CD4-positive, alpha-beta T cell (primary cell): ENCODE results near the gene FMNL1. TPM values are rescaled to one million over a fixed set of nuclear protein-coding genes. Genes with fewer than 3 reads are reported as not detected.

Source experiments
- ATAC-seq: fragments of 200-7000 bp; cut with Tn5 transposase; one replicate; pipeline ENCODE4 v1.10.0; 2022; ENCODE audit warnings: mild to moderate bottlenecking; ENCODE audit not compliant: poor library complexity
- CTCF ChIA-PET: fragments of 350-600 bp; sonication (Branson Sonifier 250); formaldehyde crosslinking; loops from one replicate; lab custom pipeline; 2021; ENCODE audit warnings: antibody characterized with exemption, inconsistent platforms; lab: Charles Lee
- POLR2A ChIA-PET: fragments of 350-600 bp; sonication (Branson Sonifier 250); formaldehyde crosslinking; loops from one replicate; lab custom pipeline; 2021; ENCODE audit warnings: antibody characterized with exemption, inconsistent platforms; lab: Charles Lee
- DNase-seq, 14 experiments: peaks; one replicate each; pipeline ENCODE4 v3.0.0-alpha.2; 2013 to 2020; ENCODE audit warnings: mixed read lengths in 2 of 14
- H3K27ac ChIP-seq, 2 donors: one replicate each; pipeline versions ENCODE4 v1.5.1 to v1.7.0; 2013; ENCODE audit warnings: low read length in 2 of 2, low read depth in 1 of 2, mild to moderate bottlenecking in 1 of 2
- H3K27me3 ChIP-seq, 2 experiments: 1 replicate in 1 of 2; 2 replicates in 1 of 2; pipeline versions ENCODE4 v1.6.1 to v1.7.0; 2013; ENCODE audit warnings: low read length in 2 of 2, control low read depth in 1 of 2, mild to moderate bottlenecking in 1 of 2, moderate library complexity in 1 of 2; ENCODE audit not compliant: insufficient read depth in 2 of 2, control insufficient read depth in 1 of 2
- H3K36me3 ChIP-seq: one replicate; pipeline ENCODE4 v1.6.1; 2013; ENCODE audit warnings: low read length, control low read depth; ENCODE audit not compliant: insufficient read depth
- H3K4me1 ChIP-seq: one replicate; pipeline ENCODE4 v1.6.1; 2013; ENCODE audit warnings: low read length, control low read depth; ENCODE audit not compliant: insufficient read depth
- H3K4me3 ChIP-seq: one replicate; pipeline ENCODE4 v1.5.1; 2013; ENCODE audit warnings: mild to moderate bottlenecking, low read length, moderate library complexity
- H3K9me3 ChIP-seq, 2 experiments: 1 replicate in 1 of 2; 2 replicates in 1 of 2; pipeline versions ENCODE4 v1.6.1 to v1.7.0; 2013; ENCODE audit warnings: low read length in 2 of 2, mild to moderate bottlenecking in 2 of 2, control low read depth in 1 of 2, moderate library complexity in 1 of 2; ENCODE audit not compliant: control insufficient read depth in 1 of 2, insufficient read depth in 1 of 2
- H3K27ac Mint-ChIP-seq: one replicate; pipeline ENCODE4 v1.8.0; 2020; ENCODE audit warnings: mixed read lengths
- H3K27me3 Mint-ChIP-seq: one replicate; pipeline ENCODE4 v1.8.0; 2021; ENCODE audit warnings: mixed read lengths
- H3K36me3 Mint-ChIP-seq: one replicate; pipeline ENCODE4 v1.8.0; 2021; ENCODE audit warnings: low read depth, mixed read lengths
- H3K4me1 Mint-ChIP-seq: one replicate; pipeline ENCODE4 v1.8.0; 2021; ENCODE audit warnings: low read depth, mixed read lengths
- H3K4me3 Mint-ChIP-seq: one replicate; pipeline ENCODE4 v1.8.0; 2020; ENCODE audit warnings: mild to moderate bottlenecking, mixed read lengths
- H3K9me3 Mint-ChIP-seq: one replicate; pipeline ENCODE4 v1.8.0; 2020; ENCODE audit warnings: mixed read lengths
- intact Hi-C, 2 experiments: fragments of 100-400 bp; cut with DNase I in 1 of 2; cut with micrococcal nuclease in 1 of 2; formaldehyde crosslinking; loops; one replicate each; pipeline versions ENCODE4 v1.15.1 to v1.9.0; 2023 to 2025; cut with DNase I, micrococcal nuclease
- total RNA-seq, 174 experiments: library from RNA in 2 of 174; stranded (reverse) in 2 of 174; gene quantifications; one replicate each; pipeline ENCODE4 v1.2.3 and lab custom pipeline; 2021 to 2026
- TF ChIP-seq, protein P1 (sequence below): fragments of 200-600 bp; IDR thresholded peaks from one replicate; pipeline ENCODE4 v1.8.0; 2022; ENCODE audit warnings: antibody characterized with exemption, mild to moderate bottlenecking

Gene FMNL1
- total RNA-seq, 2 experiments from 2014 or later: 378 to 387 TPM

DNA sequence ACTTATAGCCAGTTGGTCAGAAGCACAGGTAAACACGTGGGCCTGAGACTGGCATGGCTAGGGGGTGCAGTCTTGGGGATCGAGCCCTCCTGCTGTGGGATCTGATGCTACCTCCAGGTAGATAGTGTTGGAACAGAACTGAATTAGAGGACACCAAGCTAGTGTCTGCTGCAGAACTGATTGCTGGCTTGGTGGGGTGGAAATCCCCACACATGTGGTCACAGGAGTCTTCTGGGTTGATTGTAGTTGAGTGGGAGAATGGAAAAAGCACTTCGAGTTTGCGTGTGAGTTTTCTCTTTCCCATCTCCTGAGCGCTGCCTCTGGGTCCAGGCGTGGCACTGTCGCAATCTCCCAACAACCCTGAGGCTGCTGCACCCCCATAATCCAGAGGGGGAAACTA, 48.2 kb downstream of the FMNL1 start:
- Mint-ChIP-seq H3K27me3 (no peaks in the 10 kb centered on the region), H3K4me1 (no peaks in the 10 kb centered on the region), H3K27ac (peak overlapping the region; percentile 20), H3K9me3 (no peaks in the 10 kb centered on the region), H3K36me3 (peaks cover 81% of the 10 kb centered on the region), H3K4me3 (no peak overlapping the region)
- Histone ChIP-seq H3K36me3 (peaks cover 93% of the 10 kb centered on the region), H3K27me3 (no peaks in the 10 kb centered on the region), H3K4me3 (no peak overlapping the region), H3K4me1 (peaks cover 6% of the 10 kb centered on the region), H3K9me3 (no peaks in the 10 kb centered on the region), H3K27ac (no peak overlapping the region)
- DNase-seq: no peak
- ChIA-PET CTCF (interaction anchor here (1.0 to 3.2 kb wide), 3 partner anchors 22 to 53 kb away, joined by 3 to 18 read pairs (median 3); no protein-coding TSS in a partner anchor), POLR2A (interaction anchor here (0.7 kb wide), 1 partner anchor 21 kb away, joined by 4 read pairs; no protein-coding TSS in a partner anchor)
- TF ChIP-seq, protein P1, sequence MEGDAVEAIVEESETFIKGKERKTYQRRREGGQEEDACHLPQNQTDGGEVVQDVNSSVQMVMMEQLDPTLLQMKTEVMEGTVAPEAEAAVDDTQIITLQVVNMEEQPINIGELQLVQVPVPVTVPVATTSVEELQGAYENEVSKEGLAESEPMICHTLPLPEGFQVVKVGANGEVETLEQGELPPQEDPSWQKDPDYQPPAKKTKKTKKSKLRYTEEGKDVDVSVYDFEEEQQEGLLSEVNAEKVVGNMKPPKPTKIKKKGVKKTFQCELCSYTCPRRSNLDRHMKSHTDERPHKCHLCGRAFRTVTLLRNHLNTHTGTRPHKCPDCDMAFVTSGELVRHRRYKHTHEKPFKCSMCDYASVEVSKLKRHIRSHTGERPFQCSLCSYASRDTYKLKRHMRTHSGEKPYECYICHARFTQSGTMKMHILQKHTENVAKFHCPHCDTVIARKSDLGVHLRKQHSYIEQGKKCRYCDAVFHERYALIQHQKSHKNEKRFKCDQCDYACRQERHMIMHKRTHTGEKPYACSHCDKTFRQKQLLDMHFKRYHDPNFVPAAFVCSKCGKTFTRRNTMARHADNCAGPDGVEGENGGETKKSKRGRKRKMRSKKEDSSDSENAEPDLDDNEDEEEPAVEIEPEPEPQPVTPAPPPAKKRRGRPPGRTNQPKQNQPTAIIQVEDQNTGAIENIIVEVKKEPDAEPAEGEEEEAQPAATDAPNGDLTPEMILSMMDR: no peak
- ATAC-seq: no peak
- intact Hi-C loops: loop anchor here (2.0 kb wide), 2 partner anchors 23 to 35 kb away; no protein-coding TSS in a partner anchor

DNA sequence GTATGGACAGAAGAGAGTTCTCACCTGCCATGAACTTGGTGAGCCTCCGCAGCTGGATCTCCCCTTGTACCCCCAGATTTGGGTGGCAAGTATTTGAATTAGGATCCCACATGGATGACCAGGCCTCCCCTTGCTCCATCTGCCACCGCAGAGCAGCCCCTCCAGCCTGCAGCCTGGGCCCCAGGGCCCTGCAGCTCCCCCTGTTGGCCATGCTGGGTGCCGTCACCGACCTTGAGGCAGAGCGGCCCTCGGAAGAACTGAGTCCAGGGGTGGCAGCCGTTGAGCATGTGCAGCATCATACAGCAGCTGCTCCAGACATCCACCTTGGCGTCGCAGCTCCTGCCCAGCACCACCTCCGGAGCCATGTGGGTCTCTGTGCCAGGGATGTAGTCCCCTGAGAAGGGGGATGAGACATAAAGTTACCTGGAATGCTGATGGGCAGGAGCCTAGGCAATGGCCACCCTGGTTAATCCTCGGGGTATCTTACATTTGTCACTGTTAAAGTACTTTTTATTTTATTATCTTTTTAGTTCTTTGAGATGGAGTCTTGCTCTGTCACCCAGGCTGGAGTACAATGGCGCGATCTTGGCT, 49.2 kb downstream of the FMNL1 start:
- H3K4me1 Mint-ChIP-seq: no peaks in the 10 kb centered on the region
- Histone ChIP-seq H3K36me3 (peaks cover 87% of the 10 kb centered on the region), H3K9me3 (no peaks in the 10 kb centered on the region), H3K27me3 (no peaks in the 10 kb centered on the region), H3K4me1 (peaks cover 6% of the 10 kb centered on the region), H3K4me3 (no peak overlapping the region), H3K27ac (no peak overlapping the region)
- ChIA-PET POLR2A (interaction anchor here (0.7 to 1.7 kb wide), 5 partner anchors 16 to 123 kb away, joined by 3 to 6 read pairs (median 3); partner anchors contain the start of genes HEXIM1 and MAP3K14), CTCF (interaction anchor here (0.5 to 3.2 kb wide), 9 partner anchors 15 to 115 kb away, joined by 3 to 18 read pairs (median 4); no protein-coding TSS in a partner anchor)
- no peaks in the 10 kb centered on the region for H3K27me3 Mint-ChIP-seq
- TF ChIP-seq, protein P1: peak; percentile 71
- no peak overlapping the region for H3K27ac Mint-ChIP-seq
- peaks cover 75% of the 10 kb centered on the region for H3K36me3 Mint-ChIP-seq
- no peaks in the 10 kb centered on the region for H3K9me3 Mint-ChIP-seq
- peak; percentile 85 for ATAC-seq
- intact Hi-C loops: loop anchor here (1.0 to 2.0 kb wide), 3 partner anchors 24 to 52 kb away; no protein-coding TSS in a partner anchor
- H3K4me3 Mint-ChIP-seq: no peak overlapping the region
- DNase-seq: peak; percentile 27 to 74 (median 51)

- Mint-ChIP-seq H3K4me1 (no peaks in the 10 kb centered on the region), H3K27ac (no peak overlapping the region), H3K36me3 (peaks cover 72% of the 10 kb centered on the region), H3K27me3 (no peaks in the 10 kb centered on the region), H3K9me3 (no peaks in the 10 kb centered on the region), H3K4me3 (no peak overlapping the region)
- intact Hi-C loops: loop anchor here (1.0 to 2.0 kb wide), 3 partner anchors 25 to 52 kb away; no protein-coding TSS in a partner anchor
- peaks cover 6% of the 10 kb centered on the region for H3K4me1 ChIP-seq
- ATAC-seq: no peak
- H3K9me3 ChIP-seq: no peaks in the 10 kb centered on the region
- H3K27me3 ChIP-seq: no peaks in the 10 kb centered on the region
- TF ChIP-seq, protein P1: no peak
- no peak overlapping the region for H3K4me3 ChIP-seq
- CTCF ChIA-PET: interaction anchor here (0.6 to 3.2 kb wide), 6 partner anchors 16 to 1506 kb away, joined by 3 to 18 read pairs (median 4); no protein-coding TSS in a partner anchor
- H3K27ac ChIP-seq: no peak overlapping the region
- POLR2A ChIA-PET: interaction anchor here (0.7 to 1.7 kb wide), 4 partner anchors 23 to 123 kb away, joined by 3 to 6 read pairs (median 4); partner anchors contain the start of genes HEXIM1 and MAP3K14
- DNase-seq: no peak
- peaks cover 85% of the 10 kb centered on the region for H3K36me3 ChIP-seq
Observed at GRCh38 chr17:45271603-45272002, 49.9 kb downstream of the FMNL1 start.
